ENCODE data around the gene NFATC1. TPM values are rescaled to one million over a fixed set of nuclear protein-coding genes. Genes with fewer than 3 reads are reported as not detected.

Gene NFATC1
- polyA plus RNA-seq, 1 of the 3 experiments (the other 2 are of a cell fraction) = 0.02 TPM

- Histone ChIP-seq H3K4me3 (ENCODE audit: low read depth in 2 of 2, low read length in 1 of 2) (no peak overlapping the region), H3K4me1 (ENCODE audit: control insufficient read depth in 1 of 2, insufficient read depth in 2 of 2, low read depth in 1 of 2, low read length in 1 of 2) (peaks cover 0 to 4% of the 10 kb centered on the region in 2 experiments; a peak in 2 of 4 replicates), H3K9me2 (no peaks in the 10 kb centered on the region), H3K27ac (ENCODE audit: low read depth in 2 of 2, low read length in 1 of 2) (no peak overlapping the region), H3K9ac (no peak overlapping the region), H3K27me3 (ENCODE audit: insufficient read depth) (peaks cover 75% of the 10 kb centered on the region), H3K4me2 (no peak overlapping the region), H3K9me3 (no peaks in the 10 kb centered on the region), H3K36me3 (replicated peaks in 1 of 2; ENCODE audit: control insufficient read depth in 1 of 2, insufficient read depth in 2 of 2, low read length in 1 of 2) (no peaks in the 10 kb centered on the region), H3F3A (replicated peaks; ENCODE audit: insufficient read depth) (peaks cover 3% of the 10 kb centered on the region), H2AFZ (ENCODE audit: low read depth) (no peak overlapping the region), H4K20me1 (ENCODE audit: insufficient read depth) (no peaks in the 10 kb centered on the region), H3K79me2 (ENCODE audit: insufficient read depth) (no peaks in the 10 kb centered on the region)
- TF ChIP-seq EP300 (IDR thresholded peaks at IDR 0.05; ENCODE audit: borderline replicate concordance in 1 of 2, low read depth in 1 of 2, low read length in 1 of 2) (no peak), USF2 (IDR thresholded peaks at IDR 0.05; ENCODE audit: borderline replicate concordance, low read depth, low read length) (no peak), FOXJ3 (CRISPR knock-in tag; IDR thresholded peaks at IDR 0.05) (no peak), REST (IDR thresholded peaks at IDR 0.05; ENCODE audit: low read depth, low read length) (no peak), JUND (IDR thresholded peaks at IDR 0.05) (no peak), EZH2phosphoT487 (IDR thresholded peaks at IDR 0.05; ENCODE audit: borderline replicate concordance, low read depth) (no peak), USF1 (IDR thresholded peaks at IDR 0.05; ENCODE audit: borderline replicate concordance, low read depth) (no peak), RAD21 (IDR thresholded peaks at IDR 0.05; ENCODE audit: low read length) (no peak), CTCF (IDR thresholded peaks at IDR 0.05) (no peak), MEF2A (IDR thresholded peaks at IDR 0.05; ENCODE audit: borderline replicate concordance, low read depth) (no peak), POLR2AphosphoS5 (IDR thresholded peaks at IDR 0.05; ENCODE audit: low read depth, low read length) (no peak), ELF1 (IDR thresholded peaks at IDR 0.05) (no peak)
- ChIA-PET POLR2A (no interaction called here), CTCF (no interaction called here)
- no peak for DNase-seq
- 34% methylated on average over 10 of the region's 22 CpGs for WGBS (ENCODE audit: low lambda C conversion rate)
Observed at GRCh38 chr18:79490626-79491041, 94.9 kb downstream of the NFATC1 start.
